Renal cortex interstitium (tissue), 11 donors: ENCODE results near the gene MPV17L. TPM values are rescaled to one million over a fixed set of nuclear protein-coding genes. Genes with fewer than 3 reads are reported as not detected.
"Not testable (repeated sequence)": the region's sequence is repeated elsewhere in the genome, so short reads cannot be mapped to it uniquely, and the experiment has no call there.

ENCODE experiments used
- DNase-seq, 11 donors: peaks; one replicate each; pipeline ENCODE4 v3.0.0-alpha.2; 2013; ENCODE audit warnings: low read depth in 9 of 11, low spot score in 4 of 11; ENCODE audit errors: extremely low read depth in 1 of 11
- polyA plus RNA-seq, 3 donors: library from polyadenylated mRNA; unstranded; fragments of 120-200 nt; gene quantifications; one replicate each; pipeline ENCODE4 v1.2.1, GENCODE V29; 2013; ENCODE audit not compliant: insufficient read length in 3 of 3

Gene MPV17L
- polyA plus RNA-seq, 3 donors = 8.0 to 13.1 (median 9.0) TPM

DNA sequence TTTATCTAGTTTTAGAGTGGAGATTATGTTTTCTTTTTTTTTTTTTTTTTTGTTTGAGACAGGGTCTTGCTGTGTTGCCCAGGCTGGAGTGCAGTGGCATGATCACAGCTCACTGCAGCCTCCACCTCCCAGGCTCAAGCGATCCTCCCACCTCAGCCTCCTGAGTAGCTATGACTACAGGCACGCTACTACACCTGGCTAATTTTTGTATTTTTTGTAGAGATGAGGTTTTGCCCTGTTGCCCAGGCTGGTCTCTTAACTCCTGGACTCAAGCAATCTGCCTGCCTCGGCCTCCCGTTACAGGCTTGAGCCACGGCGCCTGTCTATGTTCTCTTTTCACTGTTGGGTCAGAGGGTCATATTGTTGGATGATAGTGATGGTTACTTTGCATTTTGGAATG, 4.8 kb downstream of the MPV17L start:
- DNase-seq = not testable (repeated sequence)

- DNase-seq = no peak
Observed at GRCh38 chr16:15401972-15402371, 6.4 kb downstream of the MPV17L start.

GRCh38 chr16:15403392-15403995, 7.9 kb downstream of the MPV17L start:
- DNase-seq = no peak

- DNase-seq = not testable (repeated sequence)
Observed at GRCh38 chr16:15404091-15404490, 8.5 kb downstream of the MPV17L start.

GRCh38 chr16:15404792-15405191, 9.2 kb downstream of the MPV17L start:
- DNase-seq = no peak

- not testable (repeated sequence) for DNase-seq
Observed at GRCh38 chr16:15407756-15408155, 12.2 kb downstream of the MPV17L start.

DNA sequence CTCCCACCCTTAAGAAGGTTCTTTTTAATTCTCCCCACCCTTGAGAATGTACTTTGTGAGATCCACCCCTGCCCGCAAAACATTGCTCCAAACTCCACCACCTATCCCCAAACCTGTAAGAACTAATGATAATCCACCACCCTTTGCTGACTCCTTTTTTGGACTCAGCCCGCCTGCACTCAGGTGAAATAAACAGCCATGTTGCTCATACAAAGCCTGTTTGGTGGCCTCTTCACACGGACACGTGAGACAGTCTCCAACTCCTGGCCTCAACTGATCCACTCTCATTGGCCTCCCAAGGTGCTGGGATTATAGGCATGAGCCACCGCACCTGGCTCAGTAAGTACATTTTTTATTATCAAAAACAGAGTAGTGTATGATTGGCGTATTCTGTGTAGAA, 13.9 kb downstream of the MPV17L start:
- DNase-seq = not testable (repeated sequence)

DNA sequence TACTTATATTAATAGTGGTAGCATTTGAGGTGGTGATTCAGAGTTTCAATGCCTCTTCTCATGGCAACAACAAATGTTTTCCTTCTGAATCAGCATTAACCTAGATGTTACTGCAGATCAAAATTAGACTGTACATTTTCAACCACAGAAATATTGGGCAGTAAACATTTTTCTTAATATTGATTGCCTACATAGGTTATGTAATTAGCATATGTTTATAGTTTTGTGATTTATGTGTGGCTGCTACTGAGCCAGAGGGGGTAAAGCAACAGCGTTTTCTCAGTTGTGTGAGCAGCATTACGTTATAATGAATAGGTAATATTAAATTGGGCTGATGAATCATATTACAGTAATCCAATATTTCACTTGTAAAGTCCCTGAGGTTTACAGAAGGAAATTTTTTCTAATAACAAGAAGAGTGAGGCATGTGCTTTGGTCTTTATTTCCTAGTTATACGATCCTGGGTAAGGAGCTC, 20.0 kb downstream of the MPV17L start:
- DNase-seq = no peak

- no peak for DNase-seq
Observed at GRCh38 chr16:15417197-15417596, 21.6 kb downstream of the MPV17L start.

DNA sequence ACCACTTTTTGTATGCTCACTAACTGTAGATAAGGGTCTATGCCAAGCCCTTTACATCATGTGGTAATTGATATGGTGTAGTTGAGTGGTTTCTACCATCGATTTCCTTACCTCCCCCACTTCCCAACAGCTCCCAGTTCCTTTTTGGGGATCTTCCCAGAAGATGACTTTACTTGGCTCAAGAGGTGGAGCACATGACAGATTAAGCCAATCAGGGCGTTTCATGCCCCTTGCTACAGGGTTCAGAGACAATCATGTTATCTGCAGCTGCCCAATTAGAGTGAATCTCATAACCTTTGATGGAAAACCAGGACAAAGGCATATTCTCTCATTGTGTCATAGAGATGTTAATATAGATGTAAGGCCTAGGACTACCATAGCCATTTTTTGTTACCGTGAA, 22.7 kb downstream of the MPV17L start:
- DNase-seq = no peak

DNA sequence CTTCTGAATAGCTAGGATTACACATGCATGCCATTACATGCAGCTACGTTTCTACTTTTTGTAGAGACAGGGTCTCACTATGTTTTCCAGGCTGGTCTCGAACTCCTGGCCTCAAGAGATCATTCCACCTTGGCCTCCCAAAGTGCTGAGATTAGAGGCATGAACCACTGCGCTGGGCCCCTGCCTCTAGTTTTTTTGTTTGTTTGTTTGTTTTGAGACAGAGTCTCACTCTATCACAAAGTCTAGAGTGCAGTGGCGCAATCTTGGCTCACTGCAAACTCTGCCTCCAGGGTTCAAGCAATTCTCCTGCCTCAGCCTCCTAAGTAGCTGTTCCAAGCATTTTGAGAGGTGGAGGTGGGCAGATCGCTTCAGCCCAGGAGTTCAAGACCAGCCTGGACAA, 26.1 kb downstream of the MPV17L start:
- DNase-seq = not testable (repeated sequence)

- no peak for DNase-seq
Observed at GRCh38 chr16:15422222-15422621, 26.7 kb downstream of the MPV17L start.

- no peak for DNase-seq
Observed at GRCh38 chr16:15425861-15426260, 30.3 kb downstream of the MPV17L start.

DNA sequence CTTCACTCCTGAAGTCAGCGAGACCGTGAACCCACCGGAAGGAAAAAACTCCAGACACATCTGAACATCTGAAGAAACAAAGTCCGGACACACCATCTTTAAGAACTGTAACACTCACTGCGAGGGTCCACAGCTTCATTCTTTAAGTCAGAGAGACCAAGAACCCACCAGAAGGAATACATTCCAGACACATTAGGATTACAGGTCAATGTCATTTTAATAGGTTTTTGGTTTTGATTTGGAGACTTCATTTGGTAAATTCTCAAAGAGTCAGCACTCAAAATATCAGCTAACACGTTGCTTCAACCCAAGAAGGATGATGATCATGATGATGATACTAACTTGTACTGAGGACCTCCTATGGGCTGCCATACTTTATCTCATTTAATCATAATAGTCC, 31.2 kb downstream of the MPV17L start:
- DNase-seq = no peak

DNA sequence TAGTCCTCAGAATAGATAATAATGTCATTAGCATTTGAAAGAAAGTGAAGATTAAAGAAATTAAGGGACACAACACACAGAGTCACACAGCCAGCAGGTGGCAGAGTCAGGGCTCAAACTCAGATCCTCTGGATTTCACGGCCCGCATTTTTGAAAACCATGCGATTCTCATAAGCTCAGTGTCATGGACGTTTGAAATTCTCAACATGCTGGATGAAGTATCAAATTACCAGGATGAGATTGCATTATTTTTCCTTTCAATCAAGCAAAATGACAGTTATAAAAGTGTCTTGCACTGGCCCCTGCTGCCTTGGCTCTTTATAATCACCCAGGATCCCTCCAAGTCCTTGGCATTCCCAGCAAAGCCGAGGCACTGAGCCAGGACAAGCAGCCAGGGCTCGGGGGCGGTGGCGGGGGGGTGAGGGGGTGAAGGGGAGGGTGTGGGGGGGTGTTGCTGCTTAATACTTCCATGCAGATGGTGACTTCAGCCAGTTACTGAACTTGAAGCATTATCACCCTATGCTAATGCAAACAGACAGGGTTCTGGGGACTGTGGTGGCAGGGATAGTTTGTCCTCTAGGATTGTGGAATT, 32.2 kb downstream of the MPV17L start:
- peak in 10 of 11 donors; percentile 33 to 70 (median 52) for DNase-seq

- DNase-seq = not testable (repeated sequence)
Observed at GRCh38 chr16:15430884-15431283, 35.3 kb downstream of the MPV17L start.

- no peak for DNase-seq
Observed at GRCh38 chr16:15434079-15434424, 38.5 kb downstream of the MPV17L start.

DNA sequence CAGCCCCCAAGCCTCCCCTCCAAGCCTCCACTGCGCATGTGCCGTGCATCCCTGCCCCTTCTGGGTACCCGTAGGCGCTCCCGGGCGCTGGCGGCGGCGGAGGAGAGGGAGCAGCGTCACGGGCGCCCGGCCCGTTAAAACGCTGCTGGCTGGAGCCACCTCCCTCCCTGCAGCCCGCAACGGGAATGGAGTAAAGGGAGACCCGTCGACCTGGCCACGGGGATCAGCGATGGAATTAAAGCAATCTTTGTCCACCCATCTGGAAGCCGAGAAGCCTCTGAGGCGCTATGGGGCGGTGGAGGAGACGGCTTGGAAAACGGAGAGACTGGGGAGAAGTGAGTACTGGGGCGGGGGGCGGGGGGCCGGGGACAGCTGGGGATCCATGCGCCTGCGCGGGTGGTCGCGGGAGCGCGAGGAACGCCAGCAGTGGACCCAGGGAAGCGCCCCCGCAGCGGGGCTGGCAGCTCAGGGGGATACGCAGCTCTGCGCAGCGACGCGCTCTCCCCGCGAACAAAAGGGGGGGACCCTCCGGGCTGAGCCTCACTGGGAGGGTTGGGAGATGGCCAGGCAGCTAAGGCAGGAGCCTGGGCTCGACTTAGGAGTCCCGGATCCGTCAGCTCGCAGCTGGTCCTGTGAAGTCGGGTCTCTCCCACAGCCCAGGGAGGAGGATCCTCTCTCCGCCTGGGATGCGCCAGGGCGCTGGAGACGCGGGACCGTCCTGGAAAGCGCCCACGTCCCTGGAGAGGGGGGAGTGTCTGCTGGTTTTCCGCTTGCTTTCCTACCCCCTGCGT, 39.1 kb downstream of the MPV17L start, which contains the start of gene BMERB1:
BMERB1 (plus strand) TSS at position 164 of the 791 bp plus-strand sequence; CDS start at position 230, 66 bp downstream.
- DNase-seq = peak in 9 of 11 donors; percentile 38 to 77 (median 66)

GRCh38 chr16:15435216-15435864, 39.8 kb downstream of the MPV17L start:
- no peak for DNase-seq

DNA sequence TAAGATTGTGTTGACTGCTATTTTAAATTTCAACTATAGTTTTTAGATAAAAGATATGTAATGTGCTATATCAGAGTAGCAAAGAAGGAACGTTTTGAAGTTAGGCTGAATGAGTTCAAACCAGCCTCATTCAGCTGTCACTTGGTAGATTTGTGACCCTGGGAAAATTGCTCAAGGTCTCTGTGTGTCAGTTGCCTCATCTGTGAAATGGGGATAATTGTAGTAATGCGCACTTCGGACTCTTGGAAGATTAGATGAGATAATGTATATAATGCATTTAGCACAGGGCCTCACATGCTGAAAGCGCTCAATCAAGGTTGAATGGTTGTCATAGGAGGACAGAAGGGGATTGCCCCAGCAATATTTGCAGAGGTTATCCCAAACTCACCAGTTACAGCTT, 43.5 kb downstream of the MPV17L start:
- DNase-seq = no peak
